ENCODE data around the gene PTK7.
"Not testable (repeated sequence)": the region's sequence is repeated elsewhere in the genome, so short reads cannot be mapped to it uniquely, and the experiment has no call there.

The PTK7 gene

DNA sequence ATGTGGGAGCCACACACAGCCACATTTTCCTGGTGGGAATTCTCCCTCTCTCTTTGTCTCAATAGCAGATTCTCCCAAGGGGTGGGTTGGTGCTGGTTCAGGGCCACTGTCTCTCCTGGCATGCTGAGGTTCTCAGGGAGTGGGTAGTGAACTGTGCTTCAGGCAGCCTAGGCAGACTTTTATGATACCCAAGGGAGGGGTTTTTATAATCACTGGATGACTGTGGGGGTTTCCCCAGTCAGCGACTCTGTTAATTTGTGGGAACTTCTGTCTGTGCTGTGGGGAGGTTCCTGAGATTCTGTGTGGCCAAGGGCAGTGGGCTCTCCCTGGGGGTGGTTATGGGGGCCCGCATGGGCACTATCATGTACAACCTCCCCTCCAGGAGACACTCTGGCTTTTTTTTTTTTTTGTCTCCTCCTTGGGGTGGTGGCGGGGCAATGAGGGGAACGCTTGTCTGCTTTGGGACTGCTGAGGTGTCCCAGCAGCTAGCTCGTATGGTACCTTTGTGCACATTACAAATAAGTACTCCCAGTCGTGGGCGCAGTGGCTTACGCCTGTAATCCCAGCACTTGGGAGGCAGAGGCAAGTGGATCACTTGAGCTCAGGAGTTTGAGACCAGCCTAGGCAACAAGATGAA, 10.0 kb downstream of the PTK7 start:
- no peak for DNase-seq (ENCODE audit: low read depth)

- no peak for DNase-seq (ENCODE audit: low read depth)
These were observed 12.5 kb downstream of the PTK7 start for GRCh38 chr6:43088654-43089056.

DNA sequence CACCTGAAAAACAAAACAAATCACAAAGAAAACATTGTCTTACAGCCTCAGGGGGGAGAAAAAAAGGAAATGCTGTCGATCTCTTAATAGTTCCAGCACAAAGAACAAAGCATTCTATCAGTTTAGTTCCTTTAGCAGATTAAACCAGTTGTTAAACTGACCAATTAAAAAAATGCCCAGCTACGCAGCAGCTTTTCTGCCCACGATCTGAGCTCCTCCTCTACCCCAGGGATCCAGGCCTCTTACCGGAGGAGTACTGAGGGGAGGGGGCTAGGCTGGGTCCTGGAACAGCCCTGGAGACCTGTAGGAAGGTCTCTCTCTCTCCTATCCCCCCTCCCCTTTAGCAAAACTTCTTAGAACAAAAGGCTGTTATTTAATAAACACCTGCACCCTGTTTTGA, 13.4 kb downstream of the PTK7 start:
- no peak for DNase-seq (ENCODE audit: low read depth)

DNA sequence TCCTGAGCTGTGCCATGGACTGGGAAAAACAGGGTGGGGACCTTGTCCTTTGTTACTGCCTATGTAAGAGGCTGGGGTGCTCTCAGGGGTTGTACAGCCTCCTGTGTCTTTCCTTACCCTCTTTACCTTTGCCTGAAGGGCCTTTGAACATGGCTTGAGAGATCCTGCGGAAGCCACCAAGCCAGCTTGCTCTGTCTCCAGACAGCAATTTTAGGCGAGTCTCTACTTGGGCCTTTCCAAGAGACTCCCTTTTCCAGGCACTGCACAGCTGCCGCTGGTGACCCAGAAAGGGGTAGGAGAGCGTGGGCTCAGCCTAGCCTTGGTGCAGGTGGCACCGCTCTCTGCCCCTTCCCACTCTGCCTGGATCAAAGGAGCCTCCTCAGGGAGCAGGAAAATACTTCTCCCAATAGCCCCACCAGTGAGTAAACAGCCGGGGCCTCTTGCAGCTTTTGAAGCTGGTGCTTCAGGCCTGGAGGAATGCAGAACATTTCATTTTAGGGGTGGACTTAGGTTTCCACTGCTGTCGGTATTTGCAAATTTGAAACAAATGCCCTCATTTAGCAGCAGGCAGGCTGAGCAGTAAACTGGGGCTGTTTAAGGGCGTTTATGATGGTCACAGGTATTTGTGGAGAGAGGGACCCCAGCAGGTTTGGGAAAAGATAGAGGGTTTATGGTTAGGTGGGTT, 13.9 kb downstream of the PTK7 start:
- no peak for DNase-seq (ENCODE audit: low read depth)

DNA sequence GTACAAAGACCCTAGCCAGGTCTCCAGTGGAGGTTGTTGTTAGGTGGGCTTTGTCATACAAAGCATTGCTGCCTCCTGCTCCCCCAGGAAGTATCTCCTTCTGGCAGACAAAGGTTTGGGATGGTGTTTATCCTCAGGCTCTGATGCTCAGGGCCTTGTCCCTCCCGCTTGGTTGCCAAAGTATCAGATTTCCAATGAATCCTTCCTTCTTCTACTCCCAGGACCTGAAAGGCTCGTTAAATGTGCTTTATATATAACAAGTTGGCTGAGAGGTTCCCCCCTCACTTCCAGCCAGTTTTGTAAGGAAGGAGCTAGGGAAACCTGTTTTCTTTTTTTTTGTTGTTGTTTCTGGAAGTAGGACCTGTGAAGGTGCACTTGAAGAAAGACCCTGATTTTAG, 14.4 kb downstream of the PTK7 start:
- DNase-seq (ENCODE audit: low read depth), result no peak

DNA sequence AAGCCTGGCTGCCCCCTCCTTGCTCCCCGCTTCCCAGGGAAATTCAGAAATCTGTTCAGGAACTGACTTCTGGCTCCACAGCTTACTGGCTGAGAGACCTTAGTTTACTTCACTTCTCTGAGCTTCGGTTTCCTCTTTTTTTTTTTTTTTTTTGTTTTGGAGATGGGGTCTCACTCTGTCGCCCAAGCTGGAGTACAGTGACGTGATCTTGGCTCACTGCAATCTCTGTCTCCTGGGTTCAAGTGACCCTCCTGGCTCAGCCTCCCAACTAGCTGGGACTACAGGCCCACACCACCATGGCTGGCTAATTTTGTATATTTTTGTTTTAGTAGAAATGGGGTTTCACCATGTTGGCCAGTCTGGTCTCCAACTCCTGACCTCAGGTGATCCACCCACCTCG, 14.9 kb downstream of the PTK7 start:
- no peak for DNase-seq (ENCODE audit: low read depth)

DNA sequence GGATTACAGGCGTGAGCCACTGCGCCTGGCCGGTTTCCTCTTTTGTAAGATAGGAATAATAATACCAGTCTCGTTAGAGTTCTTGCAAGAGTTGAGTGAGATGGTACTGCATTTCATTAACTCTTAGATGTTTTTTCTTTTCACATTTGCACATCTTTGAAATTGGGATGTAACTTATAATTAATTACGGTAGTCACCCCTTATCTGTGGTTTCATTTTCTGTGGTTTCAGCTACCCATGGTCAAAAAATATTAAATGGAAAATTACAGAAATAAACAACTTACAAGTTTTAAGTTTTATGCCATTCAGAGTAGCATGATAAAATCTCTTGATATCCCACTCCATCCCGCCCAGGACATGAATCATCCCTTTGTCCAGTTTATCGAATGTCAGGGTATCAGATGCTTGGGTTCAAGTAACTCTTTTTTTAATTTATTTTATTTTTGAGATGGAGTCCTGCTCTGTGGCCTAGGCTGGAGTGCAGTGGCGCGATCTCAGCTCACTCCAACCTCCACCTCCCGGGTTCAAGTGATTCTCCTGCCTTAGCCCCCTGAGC, 15.4 kb downstream of the PTK7 start:
- DNase-seq (ENCODE audit: low read depth), result no peak

- DNase-seq (ENCODE audit: low read depth), result no peak
These were observed 16.5 kb downstream of the PTK7 start for GRCh38 chr6:43092635-43093034.

- peak; percentile 45 for DNase-seq (ENCODE audit: low read depth)
These were observed 17.5 kb downstream of the PTK7 start for GRCh38 chr6:43093436-43094289.

- no peak for DNase-seq (ENCODE audit: low read depth)
These were observed 19.8 kb downstream of the PTK7 start for GRCh38 chr6:43095939-43096338.

DNA sequence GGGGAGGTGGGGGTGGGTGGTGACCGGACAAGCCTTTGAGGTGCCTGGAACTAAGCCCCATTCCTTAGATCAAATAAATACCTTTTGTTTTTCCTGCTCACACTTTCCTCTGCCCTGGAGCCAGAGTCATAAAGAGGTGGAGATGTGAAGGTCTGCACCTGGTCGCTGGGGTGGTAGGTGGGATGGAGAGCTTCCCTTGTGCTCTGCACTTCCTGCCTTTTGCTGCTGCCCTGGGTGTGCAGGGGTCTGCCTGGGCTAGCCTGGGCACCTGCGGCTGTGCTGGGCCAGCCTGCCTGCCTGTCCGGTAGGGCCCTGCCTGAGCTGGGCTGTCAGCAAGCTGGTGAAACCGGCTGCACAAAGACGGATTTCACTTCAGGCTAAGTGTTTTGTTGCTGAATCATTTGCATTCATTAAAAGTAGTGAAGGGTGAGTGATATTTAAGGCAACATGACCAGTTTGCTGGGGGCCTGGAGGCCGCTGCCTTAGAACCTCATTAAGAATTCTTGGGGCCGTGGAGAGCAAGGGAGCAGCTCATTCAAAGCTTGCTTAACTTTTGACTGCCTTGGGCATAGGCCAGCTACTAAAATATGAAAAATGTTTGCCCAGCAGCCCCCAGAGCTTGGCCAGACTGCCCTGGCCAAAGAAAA, 20.5 kb downstream of the PTK7 start:
- DNase-seq (ENCODE audit: low read depth), result peak; percentile 87

DNA sequence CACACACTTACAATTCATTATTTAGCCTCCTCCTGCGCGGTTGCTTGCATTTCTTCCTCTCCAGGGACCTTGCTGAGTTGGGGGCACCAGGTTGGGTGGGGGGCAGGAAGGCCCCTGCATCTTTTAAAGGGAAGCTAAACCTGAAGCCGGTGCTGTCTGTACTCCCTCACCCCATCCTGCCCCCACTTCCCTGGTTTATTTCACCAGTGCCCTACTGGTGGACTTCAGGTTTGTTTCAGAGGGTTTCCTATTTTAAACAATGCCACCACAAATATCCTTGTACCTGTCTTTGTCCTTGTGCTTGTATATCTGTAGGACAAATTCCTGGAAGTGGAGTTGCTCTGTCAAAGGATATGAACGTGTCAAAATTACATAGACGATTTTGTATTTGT, 21.0 kb downstream of the PTK7 start:
- no peak for DNase-seq (ENCODE audit: low read depth)

DNA sequence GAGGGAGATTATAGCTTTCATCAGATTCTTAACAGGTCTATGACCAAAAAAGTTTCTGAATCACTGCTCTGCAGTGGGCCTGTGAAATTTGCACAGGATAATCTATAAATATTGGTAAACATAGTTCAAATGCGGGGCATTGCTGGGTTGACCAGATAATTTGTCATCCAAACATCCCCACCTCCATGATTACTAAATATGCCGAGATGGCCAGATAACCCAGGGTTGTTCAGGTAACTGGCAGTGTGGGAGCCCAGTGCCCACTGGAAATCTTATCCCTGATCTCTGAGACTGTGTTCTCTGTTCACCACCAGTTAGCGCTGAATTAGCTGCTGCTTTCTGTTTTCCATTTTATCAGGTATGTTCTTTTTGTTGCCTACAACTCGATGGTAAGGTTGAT, 21.4 kb downstream of the PTK7 start:
- no peak for DNase-seq (ENCODE audit: low read depth)

- DNase-seq (ENCODE audit: low read depth), result no peak
These were observed 25.4 kb downstream of the PTK7 start for GRCh38 chr6:43101497-43101896.

GRCh38 chr6:43103253-43103876, 27.3 kb downstream of the PTK7 start:
- DNase-seq (ENCODE audit: low read depth), result no peak

- no peak for DNase-seq (ENCODE audit: low read depth)
These were observed 29.6 kb downstream of the PTK7 start for GRCh38 chr6:43105538-43106222.

DNA sequence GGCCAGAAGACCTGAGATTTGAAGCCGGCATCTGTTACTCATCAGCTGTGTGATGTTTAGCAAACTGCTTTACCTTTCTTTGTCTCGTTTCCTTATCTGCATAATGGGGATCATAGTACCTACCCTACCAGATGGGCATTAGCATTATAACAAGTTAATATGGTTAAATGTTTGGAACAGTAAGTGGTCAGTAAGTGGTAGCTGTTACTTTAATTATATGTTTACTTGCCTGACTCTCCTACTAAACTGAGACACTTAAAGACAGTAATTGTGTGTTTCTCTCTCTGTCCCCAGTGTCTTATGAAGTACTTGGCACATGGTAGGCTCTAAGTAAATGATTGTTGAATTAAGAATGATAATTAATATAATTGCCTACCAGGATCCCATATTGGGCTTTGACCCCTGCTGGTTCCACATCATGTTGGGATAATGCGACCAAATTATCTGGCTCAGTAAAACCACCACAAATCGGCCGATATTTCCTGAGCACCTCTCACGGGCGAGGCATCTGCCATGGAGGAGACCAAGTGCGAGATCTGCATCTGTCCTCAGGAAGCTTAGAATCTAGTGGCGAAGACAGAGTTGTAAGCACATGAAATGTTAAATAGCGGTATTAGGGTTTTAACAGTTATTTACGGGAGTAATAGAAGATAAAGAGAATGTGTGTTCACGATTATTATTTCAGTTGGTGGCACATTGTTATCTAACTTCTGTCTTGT, 31.4 kb downstream of the PTK7 start:
- no peak for DNase-seq (ENCODE audit: low read depth)

- DNase-seq (ENCODE audit: low read depth), result no peak
These were observed 37.5 kb downstream of the PTK7 start for GRCh38 chr6:43113431-43114260.

DNA sequence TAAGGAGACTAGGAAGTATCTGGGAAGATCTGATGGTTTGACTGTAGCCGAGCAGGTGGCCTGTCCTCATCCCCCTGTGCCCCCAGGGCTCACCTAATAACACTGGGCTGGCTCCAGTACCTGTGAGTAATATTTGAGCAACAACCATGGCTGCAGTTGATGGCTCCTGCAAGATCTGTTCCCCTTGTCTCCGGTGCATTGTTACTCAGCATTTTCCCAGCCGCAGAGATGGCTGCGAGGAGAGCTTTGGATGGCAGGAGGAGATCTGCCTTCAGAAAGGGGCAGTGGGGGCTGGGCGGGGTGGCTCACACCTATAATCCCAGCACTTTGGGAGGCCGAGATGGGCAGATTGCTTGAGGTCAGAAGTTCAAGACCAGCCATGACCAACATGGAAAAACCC, 39.3 kb downstream of the PTK7 start:
- DNase-seq (ENCODE audit: low read depth), result no peak

- not testable (repeated sequence) for DNase-seq (ENCODE audit: low read depth)
These were observed 41.4 kb downstream of the PTK7 start for GRCh38 chr6:43117466-43117865.
